GM13977 (cell line): Measurements from ENCODE around the gene CYTH4.
"Not testable (repeated sequence)": the region's sequence is repeated elsewhere in the genome, so short reads cannot be mapped to it uniquely, and the experiment has no call there.

Source experiments
- DNase-seq: peaks from one replicate; pipeline ENCODE4 v3.0.0; 2012; ENCODE audit warnings: low spot score
- CTCF ChIP-seq: IDR thresholded peaks from 2 replicates; pipeline ENCODE4 v1.5.1; 2012; ENCODE audit warnings: mild to moderate bottlenecking, control low read depth; ENCODE audit not compliant: insufficient read depth; ENCODE audit errors: extremely low read depth, missing control alignments
- in situ Hi-C: fragments of 300-500 bp; cut with MboI; formaldehyde crosslinking; loops from one replicate; pipeline ENCODE4 v1.12.0; 2022; ENCODE audit warnings: low sequenced_read_pairs, low pct_unique_long_range_greater_than_20kb, mixed read lengths, inconsistent platforms; ENCODE audit not compliant: unreplicated experiment

Gene CYTH4

GRCh38 chr22:37243402-37244113 is 38.8 kb upstream of the CYTH4 start:
- DNase-seq: no peak
- in situ Hi-C loops: no loop called here
- TF ChIP-seq CTCF: no peak

- in situ Hi-C loops: no loop called here
- no peak for TF ChIP-seq CTCF
- DNase-seq: peak; percentile 82
Observed at GRCh38 chr22:37244114-37244921, 38.0 kb upstream of the CYTH4 start, which contains the start of gene RAC2. Gene RAC2, minus strand, starts transcription at chr22:37244269. Its CDS starts 121 bp downstream, at chr22:37244148.

GRCh38 chr22:37244922-37245722 is 37.2 kb upstream of the CYTH4 start:
- DNase-seq: no peak
- TF ChIP-seq CTCF: no peak
- in situ Hi-C loops: no loop called here

GRCh38 chr22:37245740-37246139 is 36.6 kb upstream of the CYTH4 start:
- no peak for TF ChIP-seq CTCF
- DNase-seq: no peak
- in situ Hi-C loops: no loop called here

- in situ Hi-C loops: no loop called here
- no peak for DNase-seq
- TF ChIP-seq CTCF: no peak
Observed at GRCh38 chr22:37248251-37248650, 34.1 kb upstream of the CYTH4 start.

- in situ Hi-C loops: no loop called here
- no peak for TF ChIP-seq CTCF
- no peak for DNase-seq
Observed at GRCh38 chr22:37249986-37250385, 32.3 kb upstream of the CYTH4 start.

GRCh38 chr22:37251836-37252235 is 30.5 kb upstream of the CYTH4 start:
- DNase-seq, in situ Hi-C loops: not testable (repeated sequence)
